Measurements from ENCODE around the gene ZSCAN23.

DNA sequence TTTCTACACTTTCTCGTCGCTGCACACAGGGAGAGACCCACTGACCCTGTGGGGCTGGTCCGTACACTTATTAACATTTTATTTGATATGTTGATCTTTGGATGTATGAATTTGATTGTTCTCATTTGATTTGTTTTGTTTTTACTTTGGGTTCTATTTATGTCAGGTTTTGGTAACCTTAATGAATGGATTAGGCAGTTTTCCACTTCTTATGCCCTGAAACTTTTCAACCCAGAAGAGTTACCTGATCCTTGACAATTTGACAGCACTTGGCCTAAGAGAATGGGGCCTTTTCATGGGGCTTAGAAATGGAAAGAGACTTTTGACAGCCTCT, 48.7 kb upstream of the ZSCAN23 start:
- TF ChIP-seq, protein P1, sequence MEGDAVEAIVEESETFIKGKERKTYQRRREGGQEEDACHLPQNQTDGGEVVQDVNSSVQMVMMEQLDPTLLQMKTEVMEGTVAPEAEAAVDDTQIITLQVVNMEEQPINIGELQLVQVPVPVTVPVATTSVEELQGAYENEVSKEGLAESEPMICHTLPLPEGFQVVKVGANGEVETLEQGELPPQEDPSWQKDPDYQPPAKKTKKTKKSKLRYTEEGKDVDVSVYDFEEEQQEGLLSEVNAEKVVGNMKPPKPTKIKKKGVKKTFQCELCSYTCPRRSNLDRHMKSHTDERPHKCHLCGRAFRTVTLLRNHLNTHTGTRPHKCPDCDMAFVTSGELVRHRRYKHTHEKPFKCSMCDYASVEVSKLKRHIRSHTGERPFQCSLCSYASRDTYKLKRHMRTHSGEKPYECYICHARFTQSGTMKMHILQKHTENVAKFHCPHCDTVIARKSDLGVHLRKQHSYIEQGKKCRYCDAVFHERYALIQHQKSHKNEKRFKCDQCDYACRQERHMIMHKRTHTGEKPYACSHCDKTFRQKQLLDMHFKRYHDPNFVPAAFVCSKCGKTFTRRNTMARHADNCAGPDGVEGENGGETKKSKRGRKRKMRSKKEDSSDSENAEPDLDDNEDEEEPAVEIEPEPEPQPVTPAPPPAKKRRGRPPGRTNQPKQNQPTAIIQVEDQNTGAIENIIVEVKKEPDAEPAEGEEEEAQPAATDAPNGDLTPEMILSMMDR (IDR thresholded peaks at IDR 0.05): no peak
- TF ChIP-seq ZFX (IDR thresholded peaks at IDR 0.05; ENCODE audit: borderline replicate concordance): no peak
